Measurements from ENCODE around the gene DNLZ.

DNA sequence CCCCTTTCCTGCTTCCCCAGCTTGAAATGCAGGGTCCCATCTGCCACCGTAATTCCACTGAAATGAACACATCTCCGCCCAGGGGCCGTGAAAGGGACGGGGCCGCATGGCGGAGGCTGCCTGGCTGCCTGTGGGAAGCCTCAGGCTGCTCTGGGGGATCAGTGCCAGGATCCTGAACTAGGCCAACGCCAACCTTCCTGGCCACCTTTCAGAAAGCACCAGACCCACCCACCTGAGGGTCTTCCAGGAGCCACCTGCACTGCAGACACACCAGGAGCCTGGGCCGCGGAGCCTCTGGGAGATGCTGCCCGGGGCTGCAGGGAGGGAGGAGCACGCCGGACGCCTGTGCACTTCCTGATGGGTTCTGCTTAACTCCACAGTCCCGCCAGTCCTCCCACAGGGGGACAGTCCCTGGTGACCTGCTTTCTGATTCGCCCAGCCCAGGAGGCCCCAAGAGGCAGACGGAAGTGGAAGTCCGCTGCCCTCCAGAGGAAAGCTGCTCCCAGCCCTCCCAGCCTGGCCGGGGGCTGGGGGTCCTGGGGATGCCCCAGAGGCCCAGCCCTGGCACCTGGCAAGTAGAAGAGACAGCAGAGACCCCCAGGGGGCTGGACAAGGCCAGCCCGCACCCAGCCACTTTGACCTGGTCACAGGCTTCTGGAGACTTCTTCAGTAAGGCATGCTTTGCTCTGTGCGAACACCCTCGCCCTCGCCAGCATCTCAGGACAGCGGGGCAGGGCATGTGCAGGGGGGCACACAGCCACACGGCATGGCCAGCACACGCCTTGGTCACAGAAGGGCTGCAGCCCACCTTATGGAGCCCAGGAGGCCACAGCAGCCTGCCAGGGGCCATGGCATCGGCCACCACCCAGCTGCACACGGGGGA, 10.0 kb upstream of the DNLZ start, which contains the start of gene CARD9:
- TF ChIP-seq NFYB (IDR thresholded peaks at IDR 0.05; ENCODE audit: insufficient read depth, low read depth, low read length) (no peak), EP300 (IDR thresholded peaks at IDR 0.05; ENCODE audit: borderline replicate concordance in 1 of 2, control insufficient read depth in 1 of 2, low read depth in 2 of 2, low read length in 2 of 2) (no peak), DPF2 (IDR thresholded peaks at IDR 0.05) (no peak), POLR2A (IDR thresholded peaks at IDR 0.05; ENCODE audit: low read depth, low read length) (no peak), EZH2 (IDR thresholded peaks at IDR 0.05; ENCODE audit: borderline replicate concordance, control insufficient read depth, low read depth, low read length) (no peak)
- TF ChIP-seq, protein P1, sequence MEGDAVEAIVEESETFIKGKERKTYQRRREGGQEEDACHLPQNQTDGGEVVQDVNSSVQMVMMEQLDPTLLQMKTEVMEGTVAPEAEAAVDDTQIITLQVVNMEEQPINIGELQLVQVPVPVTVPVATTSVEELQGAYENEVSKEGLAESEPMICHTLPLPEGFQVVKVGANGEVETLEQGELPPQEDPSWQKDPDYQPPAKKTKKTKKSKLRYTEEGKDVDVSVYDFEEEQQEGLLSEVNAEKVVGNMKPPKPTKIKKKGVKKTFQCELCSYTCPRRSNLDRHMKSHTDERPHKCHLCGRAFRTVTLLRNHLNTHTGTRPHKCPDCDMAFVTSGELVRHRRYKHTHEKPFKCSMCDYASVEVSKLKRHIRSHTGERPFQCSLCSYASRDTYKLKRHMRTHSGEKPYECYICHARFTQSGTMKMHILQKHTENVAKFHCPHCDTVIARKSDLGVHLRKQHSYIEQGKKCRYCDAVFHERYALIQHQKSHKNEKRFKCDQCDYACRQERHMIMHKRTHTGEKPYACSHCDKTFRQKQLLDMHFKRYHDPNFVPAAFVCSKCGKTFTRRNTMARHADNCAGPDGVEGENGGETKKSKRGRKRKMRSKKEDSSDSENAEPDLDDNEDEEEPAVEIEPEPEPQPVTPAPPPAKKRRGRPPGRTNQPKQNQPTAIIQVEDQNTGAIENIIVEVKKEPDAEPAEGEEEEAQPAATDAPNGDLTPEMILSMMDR (IDR thresholded peaks at IDR 0.05 in 2 of 3, conservative IDR thresholded peaks at IDR 0.05 in 1 of 3; ENCODE audit: control insufficient read depth in 2 of 3, extremely low read depth in 1 of 3, insufficient read depth in 1 of 3, low read depth in 3 of 3, low read length in 3 of 3), result no peak
- TF ChIP-seq, protein P2, sequence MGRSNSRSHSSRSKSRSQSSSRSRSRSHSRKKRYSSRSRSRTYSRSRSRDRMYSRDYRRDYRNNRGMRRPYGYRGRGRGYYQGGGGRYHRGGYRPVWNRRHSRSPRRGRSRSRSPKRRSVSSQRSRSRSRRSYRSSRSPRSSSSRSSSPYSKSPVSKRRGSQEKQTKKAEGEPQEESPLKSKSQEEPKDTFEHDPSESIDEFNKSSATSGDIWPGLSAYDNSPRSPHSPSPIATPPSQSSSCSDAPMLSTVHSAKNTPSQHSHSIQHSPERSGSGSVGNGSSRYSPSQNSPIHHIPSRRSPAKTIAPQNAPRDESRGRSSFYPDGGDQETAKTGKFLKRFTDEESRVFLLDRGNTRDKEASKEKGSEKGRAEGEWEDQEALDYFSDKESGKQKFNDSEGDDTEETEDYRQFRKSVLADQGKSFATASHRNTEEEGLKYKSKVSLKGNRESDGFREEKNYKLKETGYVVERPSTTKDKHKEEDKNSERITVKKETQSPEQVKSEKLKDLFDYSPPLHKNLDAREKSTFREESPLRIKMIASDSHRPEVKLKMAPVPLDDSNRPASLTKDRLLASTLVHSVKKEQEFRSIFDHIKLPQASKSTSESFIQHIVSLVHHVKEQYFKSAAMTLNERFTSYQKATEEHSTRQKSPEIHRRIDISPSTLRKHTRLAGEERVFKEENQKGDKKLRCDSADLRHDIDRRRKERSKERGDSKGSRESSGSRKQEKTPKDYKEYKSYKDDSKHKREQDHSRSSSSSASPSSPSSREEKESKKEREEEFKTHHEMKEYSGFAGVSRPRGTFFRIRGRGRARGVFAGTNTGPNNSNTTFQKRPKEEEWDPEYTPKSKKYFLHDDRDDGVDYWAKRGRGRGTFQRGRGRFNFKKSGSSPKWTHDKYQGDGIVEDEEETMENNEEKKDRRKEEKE (IDR thresholded peaks at IDR 0.05), result no peak
- TF ChIP-seq, protein P3, sequence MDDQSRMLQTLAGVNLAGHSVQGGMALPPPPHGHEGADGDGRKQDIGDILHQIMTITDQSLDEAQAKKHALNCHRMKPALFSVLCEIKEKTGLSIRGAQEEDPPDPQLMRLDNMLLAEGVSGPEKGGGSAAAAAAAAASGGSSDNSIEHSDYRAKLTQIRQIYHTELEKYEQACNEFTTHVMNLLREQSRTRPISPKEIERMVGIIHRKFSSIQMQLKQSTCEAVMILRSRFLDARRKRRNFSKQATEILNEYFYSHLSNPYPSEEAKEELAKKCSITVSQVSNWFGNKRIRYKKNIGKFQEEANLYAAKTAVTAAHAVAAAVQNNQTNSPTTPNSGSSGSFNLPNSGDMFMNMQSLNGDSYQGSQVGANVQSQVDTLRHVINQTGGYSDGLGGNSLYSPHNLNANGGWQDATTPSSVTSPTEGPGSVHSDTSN (IDR thresholded peaks at IDR 0.05; ENCODE audit: insufficient replicate concordance, low read depth, low read length), result no peak

Data from GM12878 (cell line).